ENCODE data around the gene MYH14. TPM values are rescaled to one million over a fixed set of nuclear protein-coding genes. Genes with fewer than 3 reads are reported as not detected.

MYH14 gene
- total and polyA plus RNA-seq, 9 of the 15 experiments (the other 6 are each of a cell fraction or from before 2014, with no cell fraction given), result 0.04 to 0.86 (median 0.19) TPM; not detected in 2

GRCh38 chr19:50330365-50331078 is 127.1 kb downstream of the MYH14 start (continued):
- no peak for TF ChIP-seq ZBTB9 (CRISPR knock-in tag; IDR thresholded peaks at IDR 0.05)
- no peak for TF ChIP-seq HMGXB4 (CRISPR knock-in tag; IDR thresholded peaks at IDR 0.05)
- no peak for TF ChIP-seq HMG20A (CRISPR knock-in tag; conservative IDR thresholded peaks at IDR 0.05)
- no peak for TF ChIP-seq ESRRB (CRISPR knock-in tag; IDR thresholded peaks at IDR 0.05; ENCODE audit: borderline replicate concordance)
- TF ChIP-seq SPI1 (IDR thresholded peaks at IDR 0.05; ENCODE audit: borderline replicate concordance, low read depth, low read length), result no peak
- TF ChIP-seq GABPA (tag; conservative IDR thresholded peaks at IDR 0.05; ENCODE audit: low read depth), result no peak
- TF ChIP-seq HMGN3 (IDR thresholded peaks at IDR 0.05; ENCODE audit: borderline replicate concordance, extremely low read depth, insufficient read length, low read depth, low read length), result peak; percentile 74
- no peak for TF ChIP-seq FOXP4 (CRISPR knock-in tag; IDR thresholded peaks at IDR 0.05; ENCODE audit: borderline replicate concordance)
- TF ChIP-seq KAT2B (IDR thresholded peaks at IDR 0.05; ENCODE audit: low read depth, low read length), result no peak
- no peak for TF ChIP-seq ZNF644 (tag; IDR thresholded peaks at IDR 0.05; ENCODE audit: low read depth)
- no peak for TF ChIP-seq FOXJ3 (CRISPR knock-in tag; IDR thresholded peaks at IDR 0.05)
- TF ChIP-seq ZFP36 (IDR thresholded peaks at IDR 0.05; ENCODE audit: low read depth, low read length, partially characterized antibody), result no peak
- TF ChIP-seq ZNF324 (CRISPR knock-in tag; IDR thresholded peaks at IDR 0.05), result no peak
- peak; percentile 44; the same call in 1 of the 2 replicates for TF ChIP-seq RB1 (IDR thresholded peaks at IDR 0.05; ENCODE audit: low read depth)
- no peak for TF ChIP-seq PHB (CRISPR knock-in tag; IDR thresholded peaks at IDR 0.05)
- TF ChIP-seq ELF4 (CRISPR knock-in tag; IDR thresholded peaks at IDR 0.05), result no peak
- no peak for TF ChIP-seq PHB2 (IDR thresholded peaks at IDR 0.05; ENCODE audit: low read depth)
- TF ChIP-seq NCOR1 (IDR thresholded peaks at IDR 0.05), result no peak
- 0 out of 2 replicates have a peak, but pooled peaks have one; percentile 41 for TF ChIP-seq EGR1 (conservative IDR thresholded peaks at IDR 0.05)
- no peak for TF ChIP-seq MIER1 (IDR thresholded peaks at IDR 0.05; ENCODE audit: low read depth)
- peak; percentile 91; the same call in 1 of the 2 replicates for TF ChIP-seq ZBTB7A (IDR thresholded peaks at IDR 0.05; ENCODE audit: borderline replicate concordance, control insufficient read depth, low read depth, low read length)
- TF ChIP-seq SETDB1 (IDR thresholded peaks at IDR 0.05; ENCODE audit: low read length), result no peak
- no peak for TF ChIP-seq PTBP1 (IDR thresholded peaks at IDR 0.05; ENCODE audit: low read depth, low read length)
- no peak for TF ChIP-seq BCOR (IDR thresholded peaks at IDR 0.05)
- TF ChIP-seq ZZZ3 (IDR thresholded peaks at IDR 0.05), result no peak

Measured in K562 (cell line).